Epithelial cell of prostate (primary cell): ENCODE measurements around the gene PET100.

Experiments
- DNase-seq: peaks from one replicate; pipeline ENCODE4 v3.0.0-alpha.2; 2011; ENCODE audit warnings: low read depth, low spot score
- H3K27ac ChIP-seq: fragments of 450-650 bp; 2 replicates; pipeline ENCODE4 v1.5.1; 2017; ENCODE audit warnings: mild to moderate bottlenecking

The PET100 gene, protein sequence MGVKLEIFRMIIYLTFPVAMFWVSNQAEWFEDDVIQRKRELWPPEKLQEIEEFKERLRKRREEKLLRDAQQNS

DNA sequence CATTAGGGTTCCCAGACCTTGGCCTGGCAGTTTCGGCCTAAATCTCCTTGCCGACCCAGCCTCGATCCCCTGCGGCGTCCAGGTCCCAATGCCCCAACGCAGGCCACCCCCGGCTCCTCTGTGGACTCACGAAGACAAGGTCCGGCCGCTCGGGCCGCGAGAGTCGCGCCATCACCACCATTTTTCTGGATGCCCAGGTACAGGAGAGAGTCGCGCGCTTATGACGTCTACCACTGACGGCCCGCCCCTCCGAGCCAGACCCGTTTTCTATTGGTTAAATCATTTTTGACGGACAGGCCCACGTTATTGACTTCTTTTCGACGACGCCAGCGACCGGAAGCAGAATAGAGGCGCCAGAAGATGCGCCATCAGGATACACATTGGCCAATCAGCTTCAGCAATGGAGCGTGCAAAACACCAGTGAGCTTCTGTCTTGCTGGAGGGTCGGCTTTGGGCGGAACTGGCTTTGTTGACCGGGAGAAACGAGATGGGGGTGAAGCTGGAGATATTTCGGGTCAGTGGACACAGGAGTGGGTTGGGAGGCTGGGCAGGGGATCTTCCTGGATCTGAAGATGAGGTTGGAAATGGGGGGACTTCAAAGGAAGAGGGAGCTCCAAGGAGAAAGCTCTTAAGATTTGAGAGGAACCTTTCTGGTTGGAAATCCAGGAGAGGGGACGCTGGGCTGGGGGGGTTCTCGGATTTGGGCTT is at the start of gene PET100, which contains the start of gene XAB2:
Gene PET100 (plus strand): TSS at position 447 of the 708 bp plus-strand sequence. CDS start 41 bp downstream, at position 488.
Gene XAB2 (minus strand): TSS at position 199 of the 708 bp plus-strand sequence. CDS start 18 bp downstream, at position 181.
- H3K27ac ChIP-seq, result peak within 1 kb of the TSS; percentile 24
- DNase-seq, result peak; percentile 96

DNA sequence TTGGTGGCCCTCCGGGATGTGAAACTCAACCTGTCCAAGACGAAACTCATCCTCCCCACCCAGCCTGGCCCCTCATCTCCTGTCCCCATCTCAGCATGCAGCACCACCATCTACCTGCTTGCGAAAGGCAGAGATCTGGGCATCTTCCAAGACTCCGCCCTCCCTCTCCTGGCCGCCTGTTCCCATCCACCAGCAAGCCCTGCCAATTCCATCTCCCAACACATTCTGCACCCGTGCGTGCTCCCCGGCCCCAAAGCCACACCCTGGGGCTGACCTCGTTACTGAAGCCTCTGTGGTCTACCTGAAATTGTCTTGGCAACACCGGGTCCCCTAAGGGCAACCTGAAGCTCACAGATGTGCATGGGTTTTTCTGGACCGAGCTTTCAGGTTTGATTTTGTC is 47.1 kb upstream of the PET100 start:
- no peak overlapping the region for H3K27ac ChIP-seq
- DNase-seq, result no peak

DNA sequence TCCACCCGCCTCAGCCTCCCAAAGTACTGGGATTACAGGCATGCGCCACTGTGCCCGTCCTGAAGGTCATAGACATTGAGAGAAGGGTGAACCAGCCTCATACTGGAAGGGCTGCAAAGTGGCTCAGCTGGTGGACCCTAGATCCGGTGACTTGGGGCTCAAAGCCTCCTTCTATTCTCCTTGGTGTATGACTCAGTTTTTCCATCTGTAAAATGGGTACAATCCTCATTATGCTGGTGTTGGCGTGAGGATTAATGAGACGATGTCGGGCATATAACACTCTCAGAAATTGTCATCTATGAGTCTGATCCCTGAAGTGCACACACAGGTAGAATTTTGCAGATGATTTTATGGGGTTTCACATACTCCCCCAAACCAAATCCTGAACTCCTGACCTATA is 39.8 kb upstream of the PET100 start:
- no peak for DNase-seq
- H3K27ac ChIP-seq, result no peak overlapping the region

DNA sequence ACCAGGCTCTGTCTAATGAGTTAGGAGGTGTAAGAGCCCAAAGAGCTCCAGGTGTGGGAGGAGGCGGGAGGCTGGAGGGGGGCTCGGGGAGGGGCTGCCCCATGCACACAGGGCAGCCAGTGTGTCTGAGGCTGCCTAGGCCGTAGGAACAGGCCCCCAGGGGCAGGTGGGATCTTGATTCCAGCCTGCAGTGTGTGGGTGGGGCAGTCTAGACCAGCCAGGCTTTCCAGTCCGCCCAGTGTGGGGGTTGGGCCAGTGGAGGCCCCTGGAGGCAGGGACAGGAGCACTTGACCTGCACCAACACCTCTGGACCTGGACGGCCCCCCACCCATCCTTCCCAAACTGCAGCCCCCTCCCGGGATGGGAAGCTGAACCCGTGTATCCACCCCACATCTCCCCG is 39.3 kb upstream of the PET100 start:
- H3K27ac ChIP-seq, result no peak overlapping the region
- no peak for DNase-seq

DNA sequence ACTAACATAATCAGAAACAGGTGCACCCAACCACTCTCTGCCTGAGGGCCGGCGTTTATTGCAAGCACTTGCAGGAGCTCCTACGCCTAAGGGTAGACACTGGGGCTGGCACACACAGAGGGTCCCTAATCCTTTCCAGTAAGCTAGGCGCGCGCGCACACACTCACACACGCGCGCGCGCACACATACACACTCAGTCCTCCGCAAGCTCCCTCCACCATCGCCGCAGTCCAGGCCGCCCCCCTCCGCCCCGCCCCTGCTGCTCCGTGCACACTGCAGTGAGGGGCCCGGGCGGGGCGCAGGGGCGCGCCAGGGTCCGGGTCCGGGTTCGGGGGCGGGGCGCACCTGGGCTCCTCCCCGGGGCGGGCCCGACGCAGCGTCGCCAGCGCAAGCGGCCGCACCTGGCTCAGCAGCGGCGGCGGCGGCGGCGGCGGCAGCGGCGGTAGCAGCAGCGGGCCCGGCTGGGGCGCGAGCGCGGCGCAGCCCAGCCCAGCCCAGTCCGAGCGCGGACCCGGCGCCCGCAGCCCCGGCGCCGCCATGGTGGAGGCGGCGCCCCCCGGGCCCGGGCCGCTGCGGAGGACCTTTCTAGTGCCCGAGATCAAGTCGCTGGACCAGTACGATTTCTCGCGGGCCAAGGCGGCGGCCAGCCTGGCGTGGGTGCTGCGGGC is 34.0 kb upstream of the PET100 start, which contains the start of gene CAMSAP3:
Gene CAMSAP3 (plus strand): TSS at position 398 of the 668 bp plus-strand sequence. CDS start 140 bp downstream, at position 538.
- no peak within 1 kb of the TSS for H3K27ac ChIP-seq
- DNase-seq, result no peak

DNA sequence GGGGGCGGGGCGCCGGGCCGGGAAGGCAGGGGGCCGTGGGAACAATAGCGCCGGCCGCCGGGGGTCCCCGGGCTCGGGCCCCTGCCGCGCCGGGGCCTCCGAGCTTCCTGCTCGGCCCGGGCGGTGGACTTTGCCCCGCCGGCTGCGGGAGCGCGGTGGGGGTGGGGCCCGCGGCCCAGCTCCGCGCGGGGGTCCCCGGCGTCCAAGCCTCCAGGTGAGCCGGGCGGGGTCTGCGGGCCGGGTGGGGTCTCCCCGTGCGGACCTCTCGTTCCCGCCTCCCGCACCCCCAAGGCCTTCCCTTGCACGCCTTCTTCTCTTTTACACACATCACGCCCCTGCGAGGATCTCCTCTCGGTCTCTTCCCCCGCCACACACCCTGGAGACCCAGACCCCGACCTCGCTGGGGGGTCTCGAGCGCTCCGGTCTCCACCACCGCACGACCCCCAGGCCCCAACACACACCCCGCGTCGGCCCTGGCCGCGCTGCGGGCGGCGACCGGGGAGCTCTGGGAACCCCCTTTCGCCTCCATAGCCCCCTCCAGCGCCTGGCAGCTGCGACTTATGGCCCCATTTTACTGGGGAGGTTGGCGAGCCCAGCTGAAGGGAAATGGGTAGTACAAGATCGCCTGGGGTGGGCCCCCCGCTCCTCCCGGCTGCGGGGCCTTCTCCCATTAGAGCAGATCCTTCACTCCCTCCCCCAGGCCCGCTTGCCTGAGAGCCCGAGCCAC is 33.2 kb upstream of the PET100 start:
- H3K27ac ChIP-seq, result no peak overlapping the region
- DNase-seq, result no peak

DNA sequence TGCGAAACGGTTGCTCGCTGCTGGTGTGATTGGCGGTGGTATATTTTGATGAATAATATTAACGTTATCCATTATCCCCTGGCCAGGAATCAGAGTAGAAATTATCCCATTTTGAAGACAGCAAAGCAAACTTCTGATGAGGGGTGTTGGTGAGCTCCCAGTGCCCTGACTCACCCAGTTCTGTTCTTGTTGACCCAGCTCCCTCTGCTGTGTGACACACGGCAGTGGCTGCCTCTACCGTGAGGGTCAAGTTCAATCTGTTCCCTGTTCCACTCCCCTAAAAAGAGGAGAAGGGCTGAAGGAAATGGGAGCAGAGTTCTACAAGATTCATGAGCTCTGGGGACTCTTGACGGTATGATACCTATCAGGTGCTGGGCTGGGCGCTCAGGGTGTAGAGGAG is 31.9 kb upstream of the PET100 start:
- DNase-seq, result no peak
- no peak overlapping the region for H3K27ac ChIP-seq

DNA sequence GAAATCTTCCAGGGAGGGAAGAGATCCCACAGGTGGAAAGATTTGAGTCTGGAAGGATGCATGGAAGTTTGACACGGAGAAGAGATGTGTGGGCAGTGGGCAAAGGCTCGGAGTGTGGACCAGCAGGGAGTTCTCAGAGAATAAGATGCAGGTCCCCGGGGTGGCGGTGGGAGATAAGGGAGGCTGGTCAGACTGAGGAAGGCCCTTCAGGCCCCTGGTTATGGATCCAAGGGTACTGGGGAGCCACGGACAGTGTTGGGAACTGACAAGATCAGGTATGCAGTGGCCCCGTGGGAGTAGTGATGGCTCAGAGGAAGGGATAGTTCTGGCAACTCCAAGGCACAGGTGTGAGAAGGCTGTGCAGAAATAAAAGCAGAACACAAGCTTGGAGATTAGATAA is 31.4 kb upstream of the PET100 start:
- DNase-seq, result no peak
- H3K27ac ChIP-seq, result no peak overlapping the region

DNA sequence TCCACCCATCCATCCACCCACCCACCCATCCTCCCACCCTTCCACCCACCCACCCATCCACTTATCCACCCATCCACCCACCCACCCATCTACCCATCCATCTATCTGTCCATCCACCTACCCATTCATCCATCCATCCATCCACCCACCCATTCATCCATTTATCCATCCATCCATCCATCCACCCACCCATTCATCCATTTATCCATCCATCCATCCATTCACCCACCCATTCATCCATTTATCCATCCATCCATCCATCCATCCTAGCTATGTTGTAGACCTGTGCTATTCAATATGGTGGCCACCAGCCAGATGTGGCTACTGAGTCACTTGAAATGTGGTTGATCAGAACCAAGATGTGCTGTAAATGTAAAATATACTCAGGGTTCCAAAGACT is 28.9 kb upstream of the PET100 start:
- no peak for DNase-seq
- H3K27ac ChIP-seq, result no peak overlapping the region

DNA sequence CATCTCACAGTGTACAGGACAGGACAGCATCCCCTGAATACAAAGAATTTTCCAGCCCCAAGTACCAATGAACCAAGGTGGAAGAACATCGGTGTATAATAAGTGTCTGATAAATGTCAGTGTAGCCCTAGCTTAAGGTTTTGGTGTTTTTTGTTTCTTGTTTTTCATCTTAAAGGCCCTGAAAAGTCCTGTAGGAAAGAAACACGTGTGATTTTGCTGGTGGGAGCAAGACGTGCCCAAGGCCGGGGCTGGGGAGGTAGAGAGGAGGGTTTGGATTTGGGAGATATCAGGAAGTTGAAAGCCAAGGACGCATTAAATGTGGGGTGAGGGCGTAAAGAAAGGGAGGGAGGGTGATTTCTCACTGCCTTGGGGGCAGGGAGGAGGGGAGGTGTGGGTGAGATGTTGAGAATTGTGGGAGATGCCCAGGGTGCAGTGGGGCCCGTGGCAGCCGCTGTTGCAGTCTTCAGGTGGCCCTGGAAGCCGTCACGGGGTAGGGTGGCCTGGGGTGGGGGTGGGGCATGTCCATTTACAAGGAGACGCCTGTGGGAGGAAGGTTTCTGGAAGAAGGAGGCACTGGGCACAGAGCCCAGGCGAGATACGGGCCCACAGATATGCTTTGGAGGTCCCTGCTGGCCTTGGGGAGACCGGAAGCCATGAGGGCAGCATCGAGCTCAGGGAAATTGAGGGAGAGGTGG is 27.2 kb upstream of the PET100 start:
- no peak overlapping the region for H3K27ac ChIP-seq
- no peak for DNase-seq

DNA sequence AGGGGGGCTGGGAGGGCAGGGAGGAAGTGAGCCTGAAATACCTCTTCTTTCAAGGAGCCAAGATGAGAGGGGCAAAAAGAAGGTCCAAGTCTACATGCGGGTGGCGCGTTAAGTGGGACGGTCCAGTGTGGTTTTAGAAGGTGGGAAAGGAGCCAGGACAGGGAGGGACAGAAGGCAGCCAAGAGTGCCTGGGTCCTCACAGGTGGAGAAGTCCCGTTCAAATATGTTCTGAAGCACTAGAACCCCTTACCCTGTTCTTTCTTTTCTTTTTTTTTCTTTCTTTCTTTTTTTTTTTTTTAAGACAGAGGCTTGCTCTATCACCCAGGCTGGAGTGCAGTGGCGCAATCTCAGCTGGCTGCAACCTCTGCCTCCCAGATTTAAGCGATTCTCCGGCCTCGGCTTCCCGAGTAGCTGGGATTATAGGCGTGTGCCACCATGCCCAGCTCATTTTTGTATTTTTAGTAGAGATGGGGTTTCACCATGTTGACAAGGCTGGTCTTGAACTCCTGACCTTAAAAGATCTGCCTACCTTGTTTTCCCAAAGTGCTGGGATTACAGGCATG is 26.6 kb upstream of the PET100 start:
- no peak for DNase-seq
- H3K27ac ChIP-seq, result no peak overlapping the region

DNA sequence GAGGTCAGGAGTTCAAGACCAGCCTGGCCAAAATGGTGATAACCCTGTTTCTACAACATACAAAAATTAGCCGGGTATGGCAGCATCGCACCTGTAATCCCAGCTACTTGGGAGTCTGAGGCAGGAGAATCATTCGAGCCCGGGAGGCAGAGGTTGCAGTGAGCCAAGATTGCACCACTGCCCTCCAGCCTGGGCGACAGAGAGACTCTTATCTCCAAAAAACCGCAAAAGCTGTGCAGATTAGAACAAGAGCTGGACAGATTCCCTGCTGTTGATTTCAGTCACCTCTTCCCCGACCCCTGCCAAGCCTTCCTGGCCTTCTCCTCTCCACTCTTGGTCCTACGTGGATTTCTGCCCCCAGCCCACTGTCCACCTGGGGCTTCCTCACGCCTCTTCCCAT is 25.7 kb upstream of the PET100 start:
- H3K27ac ChIP-seq, result no peak overlapping the region
- no peak for DNase-seq

DNA sequence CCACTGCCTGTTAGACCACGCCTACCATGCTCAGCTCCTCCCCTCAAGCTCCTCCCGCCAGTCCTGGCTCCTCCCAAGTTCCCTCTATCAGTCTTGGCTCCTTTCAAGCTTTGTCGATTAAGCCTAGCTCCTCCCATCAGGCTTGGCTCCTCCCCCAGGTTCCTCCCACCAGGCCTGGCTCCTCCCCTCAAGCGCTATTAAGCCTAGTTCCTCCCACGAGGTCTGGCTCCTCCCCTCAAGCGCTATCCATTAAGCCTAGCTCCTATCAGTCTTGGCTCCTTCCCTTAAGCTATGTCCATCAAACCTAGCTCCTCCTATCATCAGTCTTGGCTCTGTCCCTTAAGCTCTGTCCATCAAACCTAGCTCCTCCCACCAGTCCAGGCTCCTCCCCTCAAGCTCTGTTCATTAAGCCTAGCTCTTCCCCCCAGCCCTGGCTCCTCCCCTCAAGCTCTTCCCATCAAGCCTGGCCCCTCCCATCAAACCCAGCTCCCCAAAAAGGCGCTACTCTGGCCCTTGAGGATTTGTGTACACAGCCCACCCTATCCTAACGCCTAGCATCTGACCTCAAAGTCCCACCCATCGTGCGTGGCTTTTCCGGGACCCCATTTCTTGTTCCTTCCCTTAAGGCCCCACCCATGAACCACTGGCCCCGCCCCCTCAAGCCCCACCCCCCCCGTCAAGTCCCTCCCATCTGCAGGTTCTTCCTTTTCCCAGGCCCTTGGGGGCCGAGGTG is 23.9 kb upstream of the PET100 start:
- no peak for DNase-seq
- H3K27ac ChIP-seq, result no peak overlapping the region

DNA sequence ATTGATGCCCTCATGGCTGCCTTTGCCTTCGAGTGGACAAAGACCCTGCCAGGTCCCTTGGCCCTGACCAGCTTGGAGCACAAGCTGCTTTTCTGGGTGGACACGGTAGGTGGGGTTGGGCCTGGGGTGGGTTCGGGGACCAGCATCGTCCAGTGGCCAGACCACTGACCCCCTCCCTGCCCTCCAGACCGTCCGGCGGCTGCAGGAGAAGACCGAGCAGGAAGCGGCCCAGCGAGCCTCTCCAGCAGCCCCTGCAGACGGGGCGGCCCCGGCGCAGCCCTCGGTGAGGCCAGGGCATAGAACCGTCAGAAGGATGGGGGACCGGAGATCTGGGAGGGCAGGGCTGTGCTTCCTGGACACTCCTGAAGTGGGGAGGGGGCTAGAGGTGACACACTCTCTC is 23.3 kb upstream of the PET100 start:
- H3K27ac ChIP-seq, result no peak overlapping the region
- no peak for DNase-seq

DNA sequence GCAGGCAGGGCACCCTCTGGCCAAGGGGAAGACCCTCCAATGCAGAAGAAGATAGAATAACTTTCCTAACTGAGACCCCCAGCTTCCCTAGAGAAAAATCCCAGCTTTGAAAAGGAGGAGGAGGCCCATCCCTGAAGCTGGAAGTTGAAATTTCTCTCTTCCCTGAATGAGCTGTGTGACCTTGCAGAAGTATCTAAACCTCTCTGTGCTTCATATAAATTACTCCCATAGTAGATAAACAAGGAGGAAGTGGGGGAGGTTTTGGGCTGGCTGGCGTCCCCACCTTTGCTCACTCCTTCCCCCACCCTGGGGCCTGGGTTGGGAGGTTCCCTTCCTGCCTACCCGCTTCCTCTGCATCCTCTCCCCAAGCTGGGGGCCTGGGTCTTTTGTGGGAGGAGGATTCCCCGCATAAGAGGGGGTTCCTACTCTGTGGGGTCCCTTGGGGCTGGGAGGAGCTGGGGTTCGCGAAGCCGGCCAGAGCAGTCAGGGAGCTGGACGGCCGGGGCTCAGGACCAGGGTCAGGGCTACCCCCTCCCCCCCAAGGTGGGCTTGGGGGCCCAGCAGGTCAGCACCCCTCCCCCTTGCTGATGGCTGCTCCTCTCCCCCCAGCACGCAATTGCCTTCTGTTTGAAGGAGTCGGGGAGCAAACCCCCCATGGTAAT is 22.2 kb upstream of the PET100 start:
- no peak for DNase-seq

DNA sequence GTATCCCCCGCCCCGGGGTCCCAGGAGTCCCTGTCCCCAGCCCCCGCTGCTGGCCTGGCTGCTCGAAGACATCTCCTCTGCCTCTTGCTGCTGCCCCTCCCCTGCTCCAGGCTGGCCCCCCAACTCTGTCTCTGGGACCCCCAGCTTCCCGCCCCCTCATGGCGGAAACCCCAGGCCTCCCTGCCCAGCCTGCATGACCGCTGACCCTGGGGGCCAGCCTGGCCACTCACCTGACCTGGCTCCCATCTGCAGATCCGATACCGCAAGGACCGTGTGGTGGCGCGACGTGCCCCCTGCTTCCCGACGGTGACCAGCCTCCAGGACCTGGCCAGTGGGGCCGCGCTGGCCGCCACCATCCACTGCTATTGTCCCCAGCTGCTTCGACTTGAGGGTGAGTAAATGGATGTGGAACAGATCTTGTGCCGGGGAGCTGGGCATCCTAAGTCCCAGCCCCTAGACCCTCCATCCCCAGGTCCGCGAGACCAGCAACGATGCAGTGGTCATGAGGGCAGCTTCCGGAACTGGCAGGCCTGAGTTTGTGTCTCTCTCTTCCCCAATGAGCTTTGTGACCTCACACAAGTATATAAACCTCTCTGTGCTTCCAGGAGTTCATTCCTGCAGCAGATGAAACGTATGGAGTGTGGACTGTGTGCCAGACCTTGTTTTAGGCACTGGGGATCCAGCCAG is 21.6 kb upstream of the PET100 start:
- no peak overlapping the region for H3K27ac ChIP-seq
- no peak for DNase-seq

More for the DNA sequence above, 22.2 kb upstream of the PET100 start:
- no peak overlapping the region for H3K27ac ChIP-seq

DNA sequence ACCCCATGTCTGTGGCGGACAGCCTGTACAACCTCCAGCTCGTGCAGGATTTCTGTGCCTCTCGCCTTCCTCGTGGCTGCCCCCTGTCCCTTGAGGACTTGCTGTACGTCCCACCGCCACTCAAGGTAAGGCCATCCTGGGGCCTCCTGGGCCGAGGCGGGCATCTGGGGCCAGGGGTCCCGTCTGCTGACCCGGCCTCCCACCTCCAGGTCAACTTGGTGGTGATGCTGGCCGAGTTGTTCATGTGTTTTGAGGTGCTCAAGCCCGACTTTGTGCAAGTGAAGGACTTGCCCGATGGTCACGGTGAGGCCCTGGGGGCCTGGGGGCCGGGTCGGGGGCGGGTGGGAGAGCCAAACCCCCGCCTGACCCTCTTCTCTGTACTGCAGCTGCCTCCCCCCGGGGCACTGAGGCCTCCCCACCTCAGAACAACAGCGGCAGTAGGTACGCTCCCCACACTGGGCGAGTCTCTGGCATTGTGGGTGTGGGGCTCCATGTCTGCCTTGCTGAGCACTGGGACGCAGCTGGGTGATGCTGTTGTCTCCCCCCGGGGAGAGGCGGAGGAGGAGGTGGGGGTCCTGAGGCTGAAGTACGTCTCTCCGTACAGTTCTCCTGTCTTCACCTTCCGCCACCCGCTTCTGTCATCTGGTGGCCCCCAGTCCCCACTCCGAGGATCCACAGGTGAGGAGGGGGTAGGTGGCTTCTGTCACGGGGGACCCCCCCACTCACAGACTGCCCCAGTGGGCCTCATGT is 18.9 kb upstream of the PET100 start:
- H3K27ac ChIP-seq, result no peak overlapping the region
- DNase-seq, result no peak
